Activated gamma-delta T cell (primary cell): Measurements from ENCODE around the gene APLF.
"Not testable (repeated sequence)": the region's sequence is repeated elsewhere in the genome, so short reads cannot be mapped to it uniquely, and the experiment has no call there.

ENCODE experiments used
- DNase-seq: peaks from one replicate; lab custom pipeline; 2025; lab: John Stamatoyannopoulos, UW

Gene APLF

GRCh38 chr2:68579689-68580088 lies 112.3 kb downstream of the APLF start:
- no peak for DNase-seq

DNA sequence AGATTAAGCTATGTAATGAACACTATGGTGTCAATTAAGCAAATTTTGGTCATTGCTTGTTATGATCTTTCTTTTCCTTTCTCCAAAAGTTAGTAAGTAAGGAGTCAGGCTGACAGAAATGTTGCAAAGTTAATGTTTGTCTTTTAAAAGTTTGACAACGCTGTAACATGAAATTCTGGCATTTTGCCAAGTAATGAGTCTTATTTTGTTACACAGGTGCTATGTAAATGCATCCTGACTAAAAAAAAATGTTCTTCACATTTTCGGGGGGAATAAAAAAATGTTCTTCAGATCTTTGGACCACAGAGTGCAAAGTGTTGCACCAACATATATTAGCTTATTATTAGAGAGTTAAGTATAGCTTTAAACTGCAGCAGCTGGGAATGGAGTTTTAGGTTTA lies 121.2 kb downstream of the APLF start:
- no peak for DNase-seq

- DNase-seq, result no peak
Observed at GRCh38 chr2:68589963-68590362, 122.6 kb downstream of the APLF start.

DNA sequence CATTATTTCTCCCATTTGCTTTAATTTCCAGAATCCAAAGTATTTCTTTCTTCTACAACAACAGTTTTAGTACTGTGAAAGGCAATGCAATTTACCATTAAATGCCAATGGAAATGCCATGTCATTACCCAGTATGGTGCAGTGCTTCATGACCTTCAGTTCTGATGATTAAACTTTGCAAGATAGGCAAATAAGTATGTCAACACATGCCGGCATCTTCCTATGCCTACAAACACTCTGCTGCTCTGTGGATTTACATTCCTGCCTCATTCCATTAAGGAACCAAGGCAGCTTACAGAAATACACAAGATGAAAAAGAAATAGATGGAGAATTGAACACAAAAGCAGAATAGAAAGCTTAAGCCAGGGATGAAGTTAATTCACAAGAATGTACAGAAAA lies 123.3 kb downstream of the APLF start:
- DNase-seq, result no peak

DNA sequence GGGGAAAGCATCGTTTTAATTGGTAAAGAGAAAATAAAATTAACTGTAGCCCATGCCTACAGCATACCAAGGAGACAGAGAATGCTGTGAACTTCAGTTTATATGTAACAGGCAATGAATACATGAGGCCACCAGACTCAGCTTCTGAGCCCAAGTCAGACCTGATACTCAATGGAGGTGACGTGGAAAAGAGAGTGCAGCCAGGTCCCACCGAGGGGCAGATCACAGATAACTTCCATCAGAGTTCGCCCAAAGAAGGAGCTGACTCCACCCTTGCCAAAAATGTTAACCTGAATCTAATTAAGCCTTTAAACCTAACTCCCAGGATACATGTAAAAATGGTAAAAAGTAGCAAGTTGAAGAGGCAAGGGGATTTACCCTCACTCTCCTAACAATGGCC lies 123.8 kb downstream of the APLF start:
- DNase-seq, result no peak

DNA sequence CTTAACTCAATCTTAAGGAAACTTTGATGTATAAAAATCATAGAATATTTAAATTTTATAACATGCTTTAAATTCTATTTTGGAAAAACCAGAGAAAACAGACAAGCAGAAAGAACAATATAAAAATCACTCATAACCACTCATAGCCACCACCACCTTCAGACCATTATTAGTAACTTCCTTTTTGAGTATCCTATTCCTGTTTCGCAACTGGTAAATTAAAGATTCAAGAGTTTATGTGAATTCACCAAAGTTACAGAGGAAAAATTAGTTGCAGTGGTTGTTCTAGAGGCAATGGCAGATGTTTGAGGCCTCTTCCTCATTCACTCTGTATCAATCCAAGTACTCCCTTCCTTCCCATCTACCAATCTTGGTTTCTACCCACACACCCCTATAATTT lies 126.7 kb downstream of the APLF start:
- DNase-seq, result no peak

DNA sequence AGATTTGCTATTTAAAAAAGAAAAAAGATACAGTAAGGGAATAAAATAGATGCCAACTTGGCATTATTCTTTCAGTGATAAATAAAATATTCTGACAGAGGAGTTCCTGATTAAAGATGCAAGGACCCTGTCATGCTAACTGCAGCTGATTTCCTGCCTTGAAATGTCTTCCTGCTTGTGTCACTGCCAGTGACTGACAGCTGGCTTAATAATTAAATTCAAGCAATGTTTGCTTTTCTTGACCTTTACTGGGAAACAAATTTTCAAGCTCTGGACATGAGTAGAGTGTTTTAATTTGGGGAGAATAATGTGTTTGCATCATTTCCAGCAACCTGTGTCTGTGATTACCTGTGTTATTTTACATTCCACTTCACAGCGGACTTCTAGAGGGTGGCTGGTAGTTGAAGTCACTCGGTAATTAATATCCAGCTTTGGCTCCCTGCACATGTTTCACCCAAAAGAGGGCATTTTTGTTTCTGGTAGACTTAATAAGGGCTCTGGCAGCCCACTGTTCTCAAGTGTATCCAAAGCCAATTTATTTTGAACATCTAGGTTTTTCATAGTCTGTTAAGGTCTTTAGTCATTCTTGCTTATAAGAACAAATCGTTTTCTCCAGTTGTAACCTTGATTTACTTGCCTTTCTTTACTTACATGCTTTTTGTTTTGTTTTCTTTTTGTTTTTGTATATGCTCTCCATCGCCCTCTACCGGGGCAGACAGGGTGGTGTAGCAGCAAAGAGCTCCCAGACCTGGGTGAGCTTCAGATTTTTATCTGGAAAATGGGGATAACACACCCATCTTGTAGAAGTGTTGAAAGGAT lies 127.5 kb downstream of the APLF start:
- no peak for DNase-seq

DNA sequence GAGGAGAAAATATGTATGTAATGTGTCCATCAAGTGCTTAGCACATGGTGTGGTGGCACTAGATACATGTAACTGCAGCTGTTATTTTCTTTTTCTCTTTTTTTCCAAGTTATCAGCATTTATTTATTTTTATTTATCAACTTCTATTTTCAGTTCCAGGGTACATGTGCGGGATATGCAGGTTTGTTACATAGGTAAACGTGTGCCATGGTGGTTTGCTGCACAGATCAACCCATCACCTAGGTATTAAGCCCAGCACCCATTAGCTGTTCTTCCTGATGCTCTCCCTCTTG lies 128.1 kb downstream of the APLF start:
- not testable (repeated sequence) for DNase-seq

- DNase-seq, result not testable (repeated sequence)
Observed at GRCh38 chr2:68600495-68600894, 133.1 kb downstream of the APLF start.

GRCh38 chr2:68603059-68603458 lies 135.7 kb downstream of the APLF start:
- DNase-seq, result no peak

DNA sequence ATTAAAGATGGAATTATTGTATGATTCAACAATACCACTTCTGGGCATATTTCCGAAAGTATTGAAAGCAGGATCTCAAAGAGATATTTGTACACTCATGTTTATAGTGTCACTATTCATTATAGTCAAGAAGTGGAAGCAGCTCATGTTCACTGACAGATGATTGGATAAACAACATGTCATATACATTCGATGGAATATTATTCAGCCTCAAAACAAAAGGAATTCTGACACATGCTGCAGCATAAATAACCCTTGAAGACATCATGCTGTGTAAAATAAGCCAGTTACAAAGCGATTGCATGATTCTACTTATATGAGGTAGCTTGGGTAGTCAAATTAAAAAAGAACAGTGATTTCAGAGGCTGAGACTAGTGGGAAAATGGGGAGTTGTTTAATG lies 136.7 kb downstream of the APLF start:
- no peak for DNase-seq

DNA sequence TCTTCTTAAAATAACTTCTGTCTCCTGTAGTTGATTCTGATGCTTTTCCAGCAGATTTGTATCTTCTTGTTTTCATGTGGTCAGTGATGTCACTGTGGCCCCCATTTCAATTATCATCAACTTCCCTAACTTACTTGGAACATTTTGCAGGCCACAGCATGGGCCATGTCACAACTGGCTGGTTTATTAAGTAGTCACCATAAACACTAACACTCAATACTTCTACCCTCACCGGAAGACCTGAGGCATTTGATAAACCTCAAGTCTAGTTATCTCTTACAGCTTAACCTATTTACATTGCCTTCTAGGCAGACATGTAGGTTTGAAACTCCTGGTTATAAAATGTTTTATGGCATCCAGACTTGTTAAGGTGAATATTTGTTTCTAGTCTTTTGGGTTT lies 138.6 kb downstream of the APLF start:
- no peak for DNase-seq

DNA sequence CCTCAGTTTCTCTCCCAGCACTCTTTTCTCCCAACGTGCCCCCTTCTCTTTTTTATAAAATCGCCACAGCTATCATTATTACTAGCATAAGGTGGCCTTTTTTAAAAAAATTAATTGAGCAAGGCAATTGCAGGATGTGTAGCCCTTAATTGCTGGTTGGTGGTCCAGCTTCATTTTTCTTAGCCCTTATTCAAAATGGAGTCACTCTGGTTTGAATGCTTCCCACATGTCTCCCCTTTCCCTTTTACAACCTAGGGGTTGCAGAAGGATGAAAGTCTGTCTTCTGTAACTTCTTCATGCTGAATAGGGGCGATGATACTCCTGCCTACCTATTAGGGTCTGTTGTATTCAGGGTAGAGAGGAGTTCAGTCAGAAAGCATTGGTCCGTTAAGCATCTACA lies 139.4 kb downstream of the APLF start:
- no peak for DNase-seq

DNA sequence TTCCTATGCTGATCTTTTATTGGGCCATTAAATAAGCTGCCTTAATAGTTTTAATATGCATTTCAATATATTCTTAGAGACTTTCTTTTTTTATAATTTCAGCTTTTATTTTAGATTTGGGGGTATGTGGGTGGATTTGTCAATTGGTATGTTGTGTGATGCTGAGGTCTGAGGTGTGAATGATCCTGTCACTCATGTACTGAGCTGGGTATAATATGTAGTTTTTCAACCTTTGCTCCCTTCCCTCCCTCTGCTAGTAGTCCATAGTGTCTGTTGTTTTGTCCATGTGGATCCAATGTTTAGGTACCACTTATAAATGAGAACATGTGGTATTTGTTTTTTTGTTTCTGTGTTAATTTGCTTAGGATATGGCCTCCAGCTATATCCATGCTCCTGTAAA lies 140.5 kb downstream of the APLF start:
- DNase-seq, result no peak

DNA sequence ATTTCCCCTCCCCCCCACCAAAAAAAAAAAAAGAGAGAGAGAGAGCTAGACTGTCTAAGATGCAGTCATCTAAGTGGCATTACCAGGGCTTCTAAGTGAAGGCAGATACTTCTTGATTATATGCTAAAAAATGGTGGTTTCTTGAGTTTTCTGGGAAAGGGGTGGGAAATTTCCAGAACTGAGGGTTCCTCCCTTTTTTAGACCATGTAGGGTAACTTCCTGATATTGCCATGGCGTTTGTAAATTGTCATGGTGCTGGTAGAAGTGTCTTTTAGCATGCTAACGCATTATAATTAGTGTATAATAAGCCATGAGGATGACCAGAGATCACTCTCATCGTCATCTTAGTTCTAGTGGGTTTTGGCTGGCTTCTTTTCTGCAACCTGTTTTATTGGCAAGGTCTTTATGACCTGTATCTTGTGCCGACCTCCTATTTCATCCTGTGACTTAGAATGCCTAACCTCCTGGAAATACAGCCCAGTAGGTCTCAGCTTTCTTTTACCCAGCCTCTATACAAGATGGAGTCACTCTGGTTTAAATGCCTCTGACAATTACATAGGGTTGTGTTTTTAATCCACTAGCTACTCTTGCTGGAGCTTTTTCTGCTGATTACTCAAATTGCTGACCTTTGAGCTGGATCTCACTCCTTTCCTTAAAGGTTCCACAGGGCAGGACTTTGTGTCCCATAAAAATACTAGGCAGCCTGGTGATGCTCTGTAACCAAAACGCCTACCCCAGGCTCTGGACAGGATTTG lies 145.6 kb downstream of the APLF start:
- DNase-seq, result no peak

DNA sequence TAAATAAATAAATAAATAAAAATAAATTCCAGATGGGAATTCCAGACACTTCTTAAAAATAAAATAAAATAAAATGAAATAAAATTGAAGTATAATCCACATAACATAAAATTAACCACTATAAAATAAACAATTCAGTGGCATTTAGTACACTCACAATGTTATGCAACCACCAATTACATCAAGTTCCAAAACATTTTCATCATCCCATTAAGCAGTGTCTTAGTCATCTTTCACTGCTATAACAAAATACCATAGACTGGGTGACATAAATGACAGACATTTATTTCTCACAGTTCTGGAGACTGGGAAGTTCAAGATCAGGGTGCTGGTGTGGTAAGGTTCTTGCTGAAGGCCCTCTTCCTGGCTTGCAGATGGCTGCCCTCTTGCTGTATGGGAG lies 153.4 kb downstream of the APLF start:
- DNase-seq, result no peak

DNA sequence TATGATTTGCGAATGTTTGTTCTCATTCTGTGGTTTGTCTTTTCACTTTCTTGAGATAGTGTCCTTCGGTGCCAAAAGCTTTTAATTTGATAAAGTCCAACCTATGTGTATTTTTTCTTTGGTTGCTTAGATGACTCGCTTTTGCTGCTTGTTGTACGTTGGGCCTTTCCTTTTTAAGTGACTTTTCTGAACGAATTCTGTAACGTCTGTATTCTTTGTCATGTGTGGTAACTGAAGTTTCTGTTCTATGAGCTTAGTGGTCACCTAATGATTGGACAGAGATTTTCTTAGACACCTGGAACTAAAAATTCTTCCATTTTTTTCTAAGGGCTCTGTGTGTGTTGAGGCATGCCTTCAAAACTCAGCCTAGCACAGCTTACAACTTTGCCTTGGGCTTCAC lies 156.4 kb downstream of the APLF start:
- DNase-seq, result no peak

- DNase-seq, result no peak
Observed at GRCh38 chr2:68627615-68628014, 160.2 kb downstream of the APLF start.
